ENCODE results near the gene EEF2K.
A peak's percentile ranks its signal among the peaks of the same experiment; 100 is the strongest.
"Not testable (repeated sequence)": the region's sequence is repeated elsewhere in the genome, so short reads cannot be mapped to it uniquely, and the experiment has no call there.

EEF2K gene

GRCh38 chr16:22206013-22206841 lies at the start of gene EEF2K:
Gene EEF2K, plus strand, starts transcription at chr16:22206278. Its CDS starts 19,452 bp downstream, at chr16:22225730.
- Histone ChIP-seq H3K27me3 (ENCODE audit: control insufficient read depth, insufficient read depth, low read length) (no peaks in the 10 kb centered on the region), H3K9ac (ENCODE audit: low read length) (peak within 1 kb of the TSS; percentile 86), H3K4me1 (ENCODE audit: control insufficient read depth, insufficient read depth, low read length) (peaks cover 14% of the 10 kb centered on the region; the same call in 1 of the 2 replicates), H3K36me3 (ENCODE audit: control insufficient read depth, insufficient read depth, low read length) (no peaks in the 10 kb centered on the region), H3K4me3 (ENCODE audit: low read depth, low read length) (peak within 1 kb of the TSS; percentile 91), H3K27ac (ENCODE audit: low read depth, low read length) (no peak within 1 kb of the TSS), H3K9me3 (ENCODE audit: control insufficient read depth, insufficient read depth, low read depth, low read length) (peaks cover 5% of the 10 kb centered on the region; the same call in 1 of the 2 replicates)

- Histone ChIP-seq H3K9ac (ENCODE audit: low read length) (no peak overlapping the region), H3K36me3 (ENCODE audit: control insufficient read depth, insufficient read depth, low read length) (no peaks in the 10 kb centered on the region), H3K4me1 (ENCODE audit: control insufficient read depth, insufficient read depth, low read length) (no peaks in the 10 kb centered on the region), H3K27ac (ENCODE audit: low read depth, low read length) (no peak overlapping the region), H3K27me3 (ENCODE audit: control insufficient read depth, insufficient read depth, low read length) (peaks cover 58% of the 10 kb centered on the region), H3K9me3 (ENCODE audit: control insufficient read depth, insufficient read depth, low read depth, low read length) (peaks cover under 1% of the 10 kb centered on the region; the same call in 1 of the 2 replicates), H3K4me3 (ENCODE audit: low read depth, low read length) (no peak overlapping the region)
Observed at GRCh38 chr16:22161401-22161800, 44.7 kb upstream of the EEF2K start.

- no peak within 1 kb of the TSS for H3K9ac ChIP-seq (ENCODE audit: low read length)
- H3K27ac ChIP-seq (ENCODE audit: low read depth, low read length): no peak within 1 kb of the TSS
- H3K27me3 ChIP-seq (ENCODE audit: control insufficient read depth, insufficient read depth, low read length): peaks cover 58% of the 10 kb centered on the region
- H3K9me3 ChIP-seq (ENCODE audit: control insufficient read depth, insufficient read depth, low read depth, low read length): peaks cover 6% of the 10 kb centered on the region; the same call in 1 of the 2 replicates
- H3K36me3 ChIP-seq (ENCODE audit: control insufficient read depth, insufficient read depth, low read length): no peaks in the 10 kb centered on the region
- H3K4me1 ChIP-seq (ENCODE audit: control insufficient read depth, insufficient read depth, low read length): no peaks in the 10 kb centered on the region
- H3K4me3 ChIP-seq (ENCODE audit: low read depth, low read length): peak within 1 kb of the TSS; percentile 70
Observed at GRCh38 chr16:22161999-22162655, 44.0 kb upstream of the EEF2K start, which contains the start of gene SDR42E2. Gene SDR42E2, plus strand, starts transcription at chr16:22162506. Its CDS starts 3,077 bp downstream, at chr16:22165583.

- H3K9me3 ChIP-seq (ENCODE audit: control insufficient read depth, insufficient read depth, low read depth, low read length): peaks cover 6% of the 10 kb centered on the region; the same call in 1 of the 2 replicates
- H3K27me3 ChIP-seq (ENCODE audit: control insufficient read depth, insufficient read depth, low read length): peaks cover 58% of the 10 kb centered on the region
- H3K4me3 ChIP-seq (ENCODE audit: low read depth, low read length): peak overlapping the region; percentile 70
- H3K9ac ChIP-seq (ENCODE audit: low read length): no peak overlapping the region
- no peaks in the 10 kb centered on the region for H3K36me3 ChIP-seq (ENCODE audit: control insufficient read depth, insufficient read depth, low read length)
- H3K27ac ChIP-seq (ENCODE audit: low read depth, low read length): no peak overlapping the region
- no peaks in the 10 kb centered on the region for H3K4me1 ChIP-seq (ENCODE audit: control insufficient read depth, insufficient read depth, low read length)
Observed at GRCh38 chr16:22162656-22163009, 43.4 kb upstream of the EEF2K start.

- Histone ChIP-seq H3K4me3 (ENCODE audit: low read depth, low read length) (no peak overlapping the region), H3K27me3 (ENCODE audit: control insufficient read depth, insufficient read depth, low read length) (peaks cover 55% of the 10 kb centered on the region), H3K9ac (ENCODE audit: low read length) (no peak overlapping the region), H3K36me3 (ENCODE audit: control insufficient read depth, insufficient read depth, low read length) (no peaks in the 10 kb centered on the region), H3K4me1 (ENCODE audit: control insufficient read depth, insufficient read depth, low read length) (no peaks in the 10 kb centered on the region), H3K27ac (ENCODE audit: low read depth, low read length) (no peak overlapping the region), H3K9me3 (ENCODE audit: control insufficient read depth, insufficient read depth, low read depth, low read length) (peaks cover 6% of the 10 kb centered on the region; the same call in 1 of the 2 replicates)
Observed at GRCh38 chr16:22163806-22164205, 42.3 kb upstream of the EEF2K start.

GRCh38 chr16:22164482-22164881 lies 41.6 kb upstream of the EEF2K start:
- H3K4me3 ChIP-seq (ENCODE audit: low read depth, low read length): no peak overlapping the region
- no peak overlapping the region for H3K9ac ChIP-seq (ENCODE audit: low read length)
- H3K36me3 ChIP-seq (ENCODE audit: control insufficient read depth, insufficient read depth, low read length): no peaks in the 10 kb centered on the region
- peaks cover 52% of the 10 kb centered on the region for H3K27me3 ChIP-seq (ENCODE audit: control insufficient read depth, insufficient read depth, low read length)
- H3K27ac ChIP-seq (ENCODE audit: low read depth, low read length): no peak overlapping the region
- H3K4me1 ChIP-seq (ENCODE audit: control insufficient read depth, insufficient read depth, low read length): no peaks in the 10 kb centered on the region
- peaks cover 6% of the 10 kb centered on the region; the same call in 1 of the 2 replicates for H3K9me3 ChIP-seq (ENCODE audit: control insufficient read depth, insufficient read depth, low read depth, low read length)

- Histone ChIP-seq H3K9me3 (ENCODE audit: control insufficient read depth, insufficient read depth, low read depth, low read length) (peaks cover 6% of the 10 kb centered on the region; the same call in 1 of the 2 replicates), H3K36me3 (ENCODE audit: control insufficient read depth, insufficient read depth, low read length) (no peaks in the 10 kb centered on the region), H3K9ac (ENCODE audit: low read length) (no peak overlapping the region), H3K27me3 (ENCODE audit: control insufficient read depth, insufficient read depth, low read length) (peaks cover 40% of the 10 kb centered on the region), H3K4me3 (ENCODE audit: low read depth, low read length) (no peak overlapping the region), H3K27ac (ENCODE audit: low read depth, low read length) (no peak overlapping the region), H3K4me1 (ENCODE audit: control insufficient read depth, insufficient read depth, low read length) (no peaks in the 10 kb centered on the region)
Observed at GRCh38 chr16:22165508-22166285, 40.4 kb upstream of the EEF2K start.

GRCh38 chr16:22171953-22172352 lies 34.1 kb upstream of the EEF2K start:
- Histone ChIP-seq H3K4me3 (ENCODE audit: low read depth, low read length) (no peak overlapping the region), H3K9me3 (ENCODE audit: control insufficient read depth, insufficient read depth, low read depth, low read length) (no peaks in the 10 kb centered on the region), H3K9ac (ENCODE audit: low read length) (no peak overlapping the region), H3K4me1 (ENCODE audit: control insufficient read depth, insufficient read depth, low read length) (no peaks in the 10 kb centered on the region), H3K36me3 (ENCODE audit: control insufficient read depth, insufficient read depth, low read length) (no peaks in the 10 kb centered on the region), H3K27ac (ENCODE audit: low read depth, low read length) (no peak overlapping the region), H3K27me3 (ENCODE audit: control insufficient read depth, insufficient read depth, low read length) (no peaks in the 10 kb centered on the region)

GRCh38 chr16:22172642-22173041 lies 33.4 kb upstream of the EEF2K start:
- H3K9me3 ChIP-seq (ENCODE audit: control insufficient read depth, insufficient read depth, low read depth, low read length); H3K4me1 ChIP-seq (ENCODE audit: control insufficient read depth, insufficient read depth, low read length); H3K4me3 ChIP-seq (ENCODE audit: low read depth, low read length); H3K27ac ChIP-seq (ENCODE audit: low read depth, low read length); H3K27me3 ChIP-seq (ENCODE audit: control insufficient read depth, insufficient read depth, low read length); H3K36me3 ChIP-seq (ENCODE audit: control insufficient read depth, insufficient read depth, low read length); H3K9ac ChIP-seq (ENCODE audit: low read length): not testable (repeated sequence)

- Histone ChIP-seq H3K4me1 (ENCODE audit: control insufficient read depth, insufficient read depth, low read length) (no peaks in the 10 kb centered on the region), H3K27ac (ENCODE audit: low read depth, low read length) (no peak overlapping the region), H3K9me3 (ENCODE audit: control insufficient read depth, insufficient read depth, low read depth, low read length) (no peaks in the 10 kb centered on the region), H3K36me3 (ENCODE audit: control insufficient read depth, insufficient read depth, low read length) (no peaks in the 10 kb centered on the region), H3K27me3 (ENCODE audit: control insufficient read depth, insufficient read depth, low read length) (no peaks in the 10 kb centered on the region), H3K4me3 (ENCODE audit: low read depth, low read length) (no peak overlapping the region), H3K9ac (ENCODE audit: low read length) (no peak overlapping the region)
Observed at GRCh38 chr16:22174642-22175041, 31.4 kb upstream of the EEF2K start.
